HS-5 (cell line): Measurements from ENCODE around the gene CPD.
"Not testable (repeated sequence)": the region's sequence is repeated elsewhere in the genome, so short reads cannot be mapped to it uniquely, and the experiment has no call there.

Experiments
- DNase-seq: peaks from one replicate; pipeline ENCODE4 v3.0.0-alpha.2; 2012; ENCODE audit warnings: low read depth

Gene CPD

GRCh38 chr17:30427611-30428010, 48.9 kb downstream of the CPD start:
- DNase-seq = no peak

- no peak for DNase-seq
These were observed 50.4 kb downstream of the CPD start for GRCh38 chr17:30429155-30429554.

GRCh38 chr17:30433514-30433913, 54.8 kb downstream of the CPD start:
- DNase-seq = peak; percentile 68

- DNase-seq = no peak
These were observed 58.0 kb downstream of the CPD start for GRCh38 chr17:30436729-30437128.

- no peak for DNase-seq
These were observed 65.0 kb downstream of the CPD start for GRCh38 chr17:30443721-30444120.

- not testable (repeated sequence) for DNase-seq
These were observed 67.9 kb downstream of the CPD start for GRCh38 chr17:30446640-30447039.

GRCh38 chr17:30449480-30449879, 70.8 kb downstream of the CPD start:
- no peak for DNase-seq

- DNase-seq = peak; percentile 3
These were observed 71.6 kb downstream of the CPD start for GRCh38 chr17:30450125-30451027.

- no peak for DNase-seq
These were observed 75.9 kb downstream of the CPD start for GRCh38 chr17:30454635-30455034.

GRCh38 chr17:30458371-30458770, 79.6 kb downstream of the CPD start:
- no peak for DNase-seq

- not testable (repeated sequence) for DNase-seq
These were observed 80.2 kb downstream of the CPD start for GRCh38 chr17:30458797-30459413.

- DNase-seq = no peak
These were observed 89.7 kb downstream of the CPD start for GRCh38 chr17:30468465-30468864.

GRCh38 chr17:30472238-30472890, 93.6 kb downstream of the CPD start:
- DNase-seq = no peak

GRCh38 chr17:30475206-30475605, 96.5 kb downstream of the CPD start:
- no peak for DNase-seq

GRCh38 chr17:30476726-30477082, 98.0 kb downstream of the CPD start:
- no peak for DNase-seq

- DNase-seq = peak; percentile 82
These were observed 98.5 kb downstream of the CPD start, which contains the start of gene GOSR1 for GRCh38 chr17:30477083-30477773. Gene GOSR1 (plus strand): TSS chr17:30477408. CDS start chr17:30477434, 26 bp downstream.

- DNase-seq = no peak
These were observed 99.0 kb downstream of the CPD start for GRCh38 chr17:30477774-30478115.

- DNase-seq = no peak
These were observed 103.8 kb downstream of the CPD start for GRCh38 chr17:30482555-30482954.

GRCh38 chr17:30483159-30483558, 104.4 kb downstream of the CPD start:
- DNase-seq = no peak

- DNase-seq = no peak
These were observed 115.1 kb downstream of the CPD start for GRCh38 chr17:30493780-30494179.

GRCh38 chr17:30495586-30495985, 116.9 kb downstream of the CPD start:
- no peak for DNase-seq

- no peak for DNase-seq
These were observed 124.8 kb downstream of the CPD start for GRCh38 chr17:30503558-30503957.
